HG02678 (cell line): ENCODE measurements around the gene ETV6.

Experiments used
- ATAC-seq: cut with Tn5 transposase; IDR thresholded peaks from one replicate; pipeline ENCODE4 v1.9.1; 2021; ENCODE audit warnings: mild to moderate bottlenecking, moderate library complexity; ENCODE audit not compliant: unreplicated experiment

Gene ETV6

GRCh38 chr12:11839091-11839641, 189.7 kb downstream of the ETV6 start:
- ATAC-seq = no peak

- ATAC-seq = no peak
Observed at GRCh38 chr12:11840366-11840765, 190.9 kb downstream of the ETV6 start.

- no peak for ATAC-seq
Observed at GRCh38 chr12:11846488-11846887, 197.0 kb downstream of the ETV6 start.

- no peak for ATAC-seq
Observed at GRCh38 chr12:11847539-11847938, 198.1 kb downstream of the ETV6 start.

- ATAC-seq = no peak
Observed at GRCh38 chr12:11849757-11850504, 200.5 kb downstream of the ETV6 start.

GRCh38 chr12:11853126-11853525, 203.7 kb downstream of the ETV6 start:
- ATAC-seq = no peak

- ATAC-seq = no peak
Observed at GRCh38 chr12:11854011-11854499, 204.6 kb downstream of the ETV6 start.

- peak; percentile 67 for ATAC-seq
Observed at GRCh38 chr12:11855983-11856374, 206.5 kb downstream of the ETV6 start.

GRCh38 chr12:11856971-11857370, 207.5 kb downstream of the ETV6 start:
- ATAC-seq = no peak

GRCh38 chr12:11859705-11860425, 210.4 kb downstream of the ETV6 start:
- no peak for ATAC-seq

- ATAC-seq = no peak
Observed at GRCh38 chr12:11861155-11861863, 211.8 kb downstream of the ETV6 start.

GRCh38 chr12:11861864-11862600, 212.6 kb downstream of the ETV6 start:
- ATAC-seq = no peak

GRCh38 chr12:11862798-11863197, 213.3 kb downstream of the ETV6 start:
- peak; percentile 68 for ATAC-seq

GRCh38 chr12:11863478-11863906, 214.0 kb downstream of the ETV6 start:
- ATAC-seq = no peak

- ATAC-seq = no peak
Observed at GRCh38 chr12:11863988-11864387, 214.5 kb downstream of the ETV6 start.

- no peak for ATAC-seq
Observed at GRCh38 chr12:11865824-11866223, 216.3 kb downstream of the ETV6 start.

GRCh38 chr12:11868027-11868426, 218.6 kb downstream of the ETV6 start:
- no peak for ATAC-seq

- ATAC-seq = no peak
Observed at GRCh38 chr12:11869406-11869805, 219.9 kb downstream of the ETV6 start.

GRCh38 chr12:11870041-11870451, 220.6 kb downstream of the ETV6 start:
- no peak for ATAC-seq

GRCh38 chr12:11872055-11872454, 222.6 kb downstream of the ETV6 start:
- no peak for ATAC-seq
